ENCODE data around the gene PGAM2. TPM values are rescaled to one million over a fixed set of nuclear protein-coding genes. Genes with fewer than 3 reads are reported as not detected.

PGAM2 gene
- total and polyA plus RNA-seq, 2 experiments from 2014 or later, result 2.9 to 7.8 TPM

GRCh38 chr7:44087911-44088838 is 22.8 kb upstream of the PGAM2 start (continued):
- TF ChIP-seq, protein P1, sequence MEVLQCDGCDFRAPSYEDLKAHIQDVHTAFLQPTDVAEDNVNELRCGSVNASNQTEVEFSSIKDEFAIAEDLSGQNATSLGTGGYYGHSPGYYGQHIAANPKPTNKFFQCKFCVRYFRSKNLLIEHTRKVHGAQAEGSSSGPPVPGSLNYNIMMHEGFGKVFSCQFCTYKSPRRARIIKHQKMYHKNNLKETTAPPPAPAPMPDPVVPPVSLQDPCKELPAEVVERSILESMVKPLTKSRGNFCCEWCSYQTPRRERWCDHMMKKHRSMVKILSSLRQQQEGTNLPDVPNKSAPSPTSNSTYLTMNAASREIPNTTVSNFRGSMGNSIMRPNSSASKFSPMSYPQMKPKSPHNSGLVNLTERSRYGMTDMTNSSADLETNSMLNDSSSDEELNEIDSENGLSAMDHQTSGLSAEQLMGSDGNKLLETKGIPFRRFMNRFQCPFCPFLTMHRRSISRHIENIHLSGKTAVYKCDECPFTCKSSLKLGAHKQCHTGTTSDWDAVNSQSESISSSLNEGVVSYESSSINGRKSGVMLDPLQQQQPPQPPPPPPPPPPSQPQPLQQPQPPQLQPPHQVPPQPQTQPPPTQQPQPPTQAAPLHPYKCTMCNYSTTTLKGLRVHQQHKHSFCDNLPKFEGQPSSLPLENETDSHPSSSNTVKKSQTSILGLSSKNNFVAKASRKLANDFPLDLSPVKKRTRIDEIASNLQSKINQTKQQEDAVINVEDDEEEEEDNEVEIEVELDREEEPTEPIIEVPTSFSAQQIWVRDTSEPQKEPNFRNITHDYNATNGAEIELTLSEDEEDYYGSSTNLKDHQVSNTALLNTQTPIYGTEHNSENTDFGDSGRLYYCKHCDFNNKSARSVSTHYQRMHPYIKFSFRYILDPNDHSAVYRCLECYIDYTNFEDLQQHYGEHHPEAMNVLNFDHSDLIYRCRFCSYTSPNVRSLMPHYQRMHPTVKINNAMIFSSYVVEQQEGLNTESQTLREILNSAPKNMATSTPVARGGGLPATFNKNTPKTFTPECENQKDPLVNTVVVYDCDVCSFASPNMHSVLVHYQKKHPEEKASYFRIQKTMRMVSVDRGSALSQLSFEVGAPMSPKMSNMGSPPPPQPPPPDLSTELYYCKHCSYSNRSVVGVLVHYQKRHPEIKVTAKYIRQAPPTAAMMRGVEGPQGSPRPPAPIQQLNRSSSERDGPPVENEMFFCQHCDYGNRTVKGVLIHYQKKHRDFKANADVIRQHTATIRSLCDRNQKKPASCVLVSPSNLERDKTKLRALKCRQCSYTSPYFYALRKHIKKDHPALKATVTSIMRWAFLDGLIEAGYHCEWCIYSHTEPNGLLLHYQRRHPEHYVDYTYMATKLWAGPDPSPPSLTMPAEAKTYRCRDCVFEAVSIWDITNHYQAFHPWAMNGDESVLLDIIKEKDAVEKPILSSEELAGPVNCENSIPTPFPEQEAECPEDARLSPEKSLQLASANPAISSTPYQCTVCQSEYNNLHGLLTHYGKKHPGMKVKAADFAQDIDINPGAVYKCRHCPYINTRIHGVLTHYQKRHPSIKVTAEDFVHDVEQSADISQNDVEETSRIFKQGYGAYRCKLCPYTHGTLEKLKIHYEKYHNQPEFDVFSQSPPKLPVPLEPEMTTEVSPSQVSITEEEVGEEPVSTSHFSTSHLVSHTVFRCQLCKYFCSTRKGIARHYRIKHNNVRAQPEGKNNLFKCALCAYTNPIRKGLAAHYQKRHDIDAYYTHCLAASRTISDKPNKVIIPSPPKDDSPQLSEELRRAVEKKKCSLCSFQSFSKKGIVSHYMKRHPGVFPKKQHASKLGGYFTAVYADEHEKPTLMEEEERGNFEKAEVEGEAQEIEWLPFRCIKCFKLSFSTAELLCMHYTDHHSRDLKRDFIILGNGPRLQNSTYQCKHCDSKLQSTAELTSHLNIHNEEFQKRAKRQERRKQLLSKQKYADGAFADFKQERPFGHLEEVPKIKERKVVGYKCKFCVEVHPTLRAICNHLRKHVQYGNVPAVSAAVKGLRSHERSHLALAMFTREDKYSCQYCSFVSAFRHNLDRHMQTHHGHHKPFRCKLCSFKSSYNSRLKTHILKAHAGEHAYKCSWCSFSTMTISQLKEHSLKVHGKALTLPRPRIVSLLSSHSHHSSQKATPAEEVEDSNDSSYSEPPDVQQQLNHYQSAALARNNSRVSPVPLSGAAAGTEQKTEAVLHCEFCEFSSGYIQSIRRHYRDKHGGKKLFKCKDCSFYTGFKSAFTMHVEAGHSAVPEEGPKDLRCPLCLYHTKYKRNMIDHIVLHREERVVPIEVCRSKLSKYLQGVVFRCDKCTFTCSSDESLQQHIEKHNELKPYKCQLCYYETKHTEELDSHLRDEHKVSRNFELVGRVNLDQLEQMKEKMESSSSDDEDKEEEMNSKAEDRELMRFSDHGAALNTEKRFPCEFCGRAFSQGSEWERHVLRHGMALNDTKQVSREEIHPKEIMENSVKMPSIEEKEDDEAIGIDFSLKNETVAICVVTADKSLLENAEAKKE (CRISPR knock-in tag; IDR thresholded peaks at IDR 0.05), result no peak
- TF ChIP-seq JUNB (IDR thresholded peaks at IDR 0.05; ENCODE audit: unreplicated experiment), result no peak
- no peak for TF ChIP-seq CREB1 (CRISPR knock-in tag; IDR thresholded peaks at IDR 0.05; ENCODE audit: low read depth)
- TF ChIP-seq EZH2 (IDR thresholded peaks at IDR 0.05; ENCODE audit: low read depth, unreplicated experiment), result no peak
- TF ChIP-seq POLR2AphosphoS5 (IDR thresholded peaks at IDR 0.05; ENCODE audit: low read depth), result no peak
- TF ChIP-seq CTCF (conservative IDR thresholded peaks at IDR 0.05; ENCODE audit: low read depth in 2 of 2), result no peak
- no peak for TF ChIP-seq STAT1 (IDR thresholded peaks at IDR 0.05; ENCODE audit: unreplicated experiment)
